ENCODE data around the gene IL23R.
A peak's percentile ranks its signal among the peaks of the same experiment; 100 is the strongest.

Gene IL23R

GRCh38 chr1:67170751-67171573 lies 4.7 kb downstream of the IL23R start:
- no peaks in the 10 kb centered on the region for H3K79me2 ChIP-seq (ENCODE audit: insufficient read depth, low read length)
- no peak overlapping the region for H2AFZ ChIP-seq (ENCODE audit: low read depth, low read length)
- H3K4me3 ChIP-seq (ENCODE audit: low read depth in 1 of 2, low read length in 2 of 2) = no peak overlapping the region
- H3K27me3 ChIP-seq (ENCODE audit: insufficient read depth, low read length, poor library complexity) = peaks cover 16% of the 10 kb centered on the region
- no peak overlapping the region for H3K27ac ChIP-seq (ENCODE audit: low read length)
- TF ChIP-seq EZH2 (IDR thresholded peaks at IDR 0.05; ENCODE audit: borderline replicate concordance, low read depth, low read length, severe bottlenecking) = no peak
- TF ChIP-seq, protein P1, sequence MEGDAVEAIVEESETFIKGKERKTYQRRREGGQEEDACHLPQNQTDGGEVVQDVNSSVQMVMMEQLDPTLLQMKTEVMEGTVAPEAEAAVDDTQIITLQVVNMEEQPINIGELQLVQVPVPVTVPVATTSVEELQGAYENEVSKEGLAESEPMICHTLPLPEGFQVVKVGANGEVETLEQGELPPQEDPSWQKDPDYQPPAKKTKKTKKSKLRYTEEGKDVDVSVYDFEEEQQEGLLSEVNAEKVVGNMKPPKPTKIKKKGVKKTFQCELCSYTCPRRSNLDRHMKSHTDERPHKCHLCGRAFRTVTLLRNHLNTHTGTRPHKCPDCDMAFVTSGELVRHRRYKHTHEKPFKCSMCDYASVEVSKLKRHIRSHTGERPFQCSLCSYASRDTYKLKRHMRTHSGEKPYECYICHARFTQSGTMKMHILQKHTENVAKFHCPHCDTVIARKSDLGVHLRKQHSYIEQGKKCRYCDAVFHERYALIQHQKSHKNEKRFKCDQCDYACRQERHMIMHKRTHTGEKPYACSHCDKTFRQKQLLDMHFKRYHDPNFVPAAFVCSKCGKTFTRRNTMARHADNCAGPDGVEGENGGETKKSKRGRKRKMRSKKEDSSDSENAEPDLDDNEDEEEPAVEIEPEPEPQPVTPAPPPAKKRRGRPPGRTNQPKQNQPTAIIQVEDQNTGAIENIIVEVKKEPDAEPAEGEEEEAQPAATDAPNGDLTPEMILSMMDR (IDR thresholded peaks at IDR 0.05; ENCODE audit: borderline replicate concordance, extremely low read depth, low read length, poor library complexity, severe bottlenecking) = no peak
- H3K36me3 ChIP-seq (ENCODE audit: insufficient read depth, low read length) = no peaks in the 10 kb centered on the region
- H3K4me1 ChIP-seq (ENCODE audit: insufficient read depth, low read length) = peaks cover 28% of the 10 kb centered on the region
- H4K20me1 ChIP-seq (ENCODE audit: insufficient read depth, low read length) = no peaks in the 10 kb centered on the region; the same call in 1 of the 2 replicates
- ATAC-seq (ENCODE audit: insufficient read depth, low read depth) = peak; percentile 91
- DNase-seq = peak; percentile 11
- H3K9ac ChIP-seq (ENCODE audit: low read depth, low read length) = no peak overlapping the region
- H3K9me3 ChIP-seq (ENCODE audit: insufficient read depth, low read length, severe bottlenecking) = no peaks in the 10 kb centered on the region
- H3K4me2 ChIP-seq (ENCODE audit: insufficient read depth, low read length) = peak overlapping the region; percentile 14; the same call in 1 of the 2 replicates

GRCh38 chr1:67171574-67171955 lies 5.3 kb downstream of the IL23R start:
- TF ChIP-seq, protein P1 (IDR thresholded peaks at IDR 0.05; ENCODE audit: borderline replicate concordance, extremely low read depth, low read length, poor library complexity, severe bottlenecking) = no peak
- no peak for TF ChIP-seq EZH2 (IDR thresholded peaks at IDR 0.05; ENCODE audit: borderline replicate concordance, low read depth, low read length, severe bottlenecking)

GRCh38 chr1:67171978-67172377 lies 5.7 kb downstream of the IL23R start:
- Histone ChIP-seq H3K9ac (ENCODE audit: low read depth, low read length) (no peak overlapping the region), H3K27ac (ENCODE audit: low read length) (no peak overlapping the region), H3K36me3 (ENCODE audit: insufficient read depth, low read length) (no peaks in the 10 kb centered on the region), H4K20me1 (ENCODE audit: insufficient read depth, low read length) (no peaks in the 10 kb centered on the region; the same call in 1 of the 2 replicates), H3K79me2 (ENCODE audit: insufficient read depth, low read length) (no peaks in the 10 kb centered on the region), H3K4me2 (ENCODE audit: insufficient read depth, low read length) (no peak overlapping the region), H3K9me3 (ENCODE audit: insufficient read depth, low read length, severe bottlenecking) (no peaks in the 10 kb centered on the region), H3K4me3 (ENCODE audit: low read depth in 1 of 2, low read length in 2 of 2) (no peak overlapping the region), H2AFZ (ENCODE audit: low read depth, low read length) (no peak overlapping the region), H3K4me1 (ENCODE audit: insufficient read depth, low read length) (peaks cover 28% of the 10 kb centered on the region), H3K27me3 (ENCODE audit: insufficient read depth, low read length, poor library complexity) (peaks cover 15% of the 10 kb centered on the region)
- no peak for DNase-seq
- no peak for TF ChIP-seq EZH2 (IDR thresholded peaks at IDR 0.05; ENCODE audit: borderline replicate concordance, low read depth, low read length, severe bottlenecking)
- TF ChIP-seq, protein P1 (IDR thresholded peaks at IDR 0.05; ENCODE audit: borderline replicate concordance, extremely low read depth, low read length, poor library complexity, severe bottlenecking) = no peak
- no peak for ATAC-seq (ENCODE audit: insufficient read depth, low read depth)

More at GRCh38 chr1:67171574-67171955, 5.3 kb downstream of the IL23R start:
- Histone ChIP-seq H3K36me3 (ENCODE audit: insufficient read depth, low read length) (no peaks in the 10 kb centered on the region), H3K27ac (ENCODE audit: low read length) (no peak overlapping the region), H3K4me1 (ENCODE audit: insufficient read depth, low read length) (peaks cover 28% of the 10 kb centered on the region), H4K20me1 (ENCODE audit: insufficient read depth, low read length) (no peaks in the 10 kb centered on the region; the same call in 1 of the 2 replicates), H3K4me2 (ENCODE audit: insufficient read depth, low read length) (peak overlapping the region; percentile 14; the same call in 1 of the 2 replicates), H3K27me3 (ENCODE audit: insufficient read depth, low read length, poor library complexity) (peaks cover 16% of the 10 kb centered on the region), H3K9ac (ENCODE audit: low read depth, low read length) (no peak overlapping the region), H3K79me2 (ENCODE audit: insufficient read depth, low read length) (no peaks in the 10 kb centered on the region), H2AFZ (ENCODE audit: low read depth, low read length) (no peak overlapping the region), H3K9me3 (ENCODE audit: insufficient read depth, low read length, severe bottlenecking) (no peaks in the 10 kb centered on the region), H3K4me3 (ENCODE audit: low read depth in 1 of 2, low read length in 2 of 2) (no peak overlapping the region)
- DNase-seq (no peak), ATAC-seq (ENCODE audit: insufficient read depth, low read depth) (no peak)
